ENCODE data around the gene C1orf35.

The C1orf35 gene

GRCh38 chr1:228102791-228103620 lies at the start of gene C1orf35:
C1orf35 (minus strand) TSS chr1:228103325; CDS start chr1:228103227, 98 bp downstream.
- Histone ChIP-seq H3K79me2 (ENCODE audit: control insufficient read depth, insufficient read depth, low read length, unreplicated experiment) (peaks cover 21% of the 10 kb centered on the region), H2AFZ (ENCODE audit: low read length, unreplicated experiment) (peak within 1 kb of the TSS; percentile 56), H3K4me1 (ENCODE audit: control insufficient read depth, insufficient read depth, low read length, unreplicated experiment) (peaks cover 14% of the 10 kb centered on the region), H3K4me3 (ENCODE audit: low read depth, low read length) (peak within 1 kb of the TSS; percentile 81), H3K27ac (ENCODE audit: low read depth, low read length) (peak within 1 kb of the TSS; percentile 37; the same call in 1 of the 2 replicates), H3K27me3 (ENCODE audit: insufficient read depth, low read length) (no peaks in the 10 kb centered on the region), H3K36me3 (ENCODE audit: insufficient read depth, low read length) (0 out of 2 replicates have a peak, but pooled peaks cover 4% of the 10 kb centered on the region)

GRCh38 chr1:228152918-228153258 lies 49.8 kb upstream of the C1orf35 start:
- peaks cover 12% of the 10 kb centered on the region for H3K79me2 ChIP-seq (ENCODE audit: control insufficient read depth, insufficient read depth, low read length, unreplicated experiment)
- no peak overlapping the region for H3K4me3 ChIP-seq (ENCODE audit: low read depth, low read length)
- no peak overlapping the region for H2AFZ ChIP-seq (ENCODE audit: low read length, unreplicated experiment)
- H3K27ac ChIP-seq (ENCODE audit: low read depth, low read length), result no peak overlapping the region
- H3K27me3 ChIP-seq (ENCODE audit: insufficient read depth, low read length), result no peaks in the 10 kb centered on the region
- peaks cover 33% of the 10 kb centered on the region for H3K4me1 ChIP-seq (ENCODE audit: control insufficient read depth, insufficient read depth, low read length, unreplicated experiment)
- no peaks in the 10 kb centered on the region for H3K36me3 ChIP-seq (ENCODE audit: insufficient read depth, low read length)

DNA sequence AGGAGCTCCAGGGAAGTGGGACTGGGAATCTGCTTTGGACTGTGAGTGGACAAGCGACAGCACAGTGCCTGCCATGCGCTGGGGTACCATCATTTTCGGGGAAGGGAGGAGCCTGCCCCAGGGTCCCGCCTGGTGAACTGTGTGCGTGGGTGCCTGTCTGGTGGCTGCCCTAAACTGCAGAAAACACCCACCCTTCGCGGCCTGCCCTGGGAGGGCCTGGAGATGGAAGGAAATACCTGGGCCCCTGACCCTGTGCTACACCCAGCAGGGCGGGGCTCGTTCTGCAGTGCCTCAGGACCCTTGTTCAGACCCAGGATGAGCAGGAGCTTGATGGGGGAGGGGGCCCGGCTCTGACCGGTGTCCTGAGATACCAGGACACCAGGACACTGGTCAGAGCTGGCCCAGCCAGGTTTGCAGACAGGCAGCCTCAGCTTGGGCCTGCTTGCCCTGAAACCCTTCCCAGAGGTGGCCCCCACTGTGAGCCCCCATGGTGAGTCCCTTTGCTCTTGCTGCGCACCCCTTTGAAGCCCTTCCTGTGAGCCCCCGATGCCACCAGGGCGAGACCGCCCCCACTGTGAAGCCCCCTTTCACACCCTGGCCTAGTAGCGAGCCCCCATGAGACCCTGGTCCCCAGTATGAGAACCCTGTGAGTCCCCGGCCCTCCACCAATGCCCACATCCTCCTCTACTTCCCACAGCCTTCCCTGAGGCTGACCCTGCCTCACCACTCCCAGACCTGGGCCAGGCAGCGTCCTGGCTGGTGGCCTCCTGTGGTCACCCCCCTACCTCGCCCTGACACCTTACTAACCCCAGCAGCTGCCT lies 49.2 kb upstream of the C1orf35 start:
- no peaks in the 10 kb centered on the region for H3K27me3 ChIP-seq (ENCODE audit: insufficient read depth, low read length)
- H3K4me1 ChIP-seq (ENCODE audit: control insufficient read depth, insufficient read depth, low read length, unreplicated experiment), result peaks cover 33% of the 10 kb centered on the region
- no peak overlapping the region for H2AFZ ChIP-seq (ENCODE audit: low read length, unreplicated experiment)
- no peak overlapping the region for H3K27ac ChIP-seq (ENCODE audit: low read depth, low read length)
- H3K79me2 ChIP-seq (ENCODE audit: control insufficient read depth, insufficient read depth, low read length, unreplicated experiment), result peaks cover 18% of the 10 kb centered on the region
- no peak overlapping the region for H3K4me3 ChIP-seq (ENCODE audit: low read depth, low read length)
- H3K36me3 ChIP-seq (ENCODE audit: insufficient read depth, low read length), result no peaks in the 10 kb centered on the region

DNA sequence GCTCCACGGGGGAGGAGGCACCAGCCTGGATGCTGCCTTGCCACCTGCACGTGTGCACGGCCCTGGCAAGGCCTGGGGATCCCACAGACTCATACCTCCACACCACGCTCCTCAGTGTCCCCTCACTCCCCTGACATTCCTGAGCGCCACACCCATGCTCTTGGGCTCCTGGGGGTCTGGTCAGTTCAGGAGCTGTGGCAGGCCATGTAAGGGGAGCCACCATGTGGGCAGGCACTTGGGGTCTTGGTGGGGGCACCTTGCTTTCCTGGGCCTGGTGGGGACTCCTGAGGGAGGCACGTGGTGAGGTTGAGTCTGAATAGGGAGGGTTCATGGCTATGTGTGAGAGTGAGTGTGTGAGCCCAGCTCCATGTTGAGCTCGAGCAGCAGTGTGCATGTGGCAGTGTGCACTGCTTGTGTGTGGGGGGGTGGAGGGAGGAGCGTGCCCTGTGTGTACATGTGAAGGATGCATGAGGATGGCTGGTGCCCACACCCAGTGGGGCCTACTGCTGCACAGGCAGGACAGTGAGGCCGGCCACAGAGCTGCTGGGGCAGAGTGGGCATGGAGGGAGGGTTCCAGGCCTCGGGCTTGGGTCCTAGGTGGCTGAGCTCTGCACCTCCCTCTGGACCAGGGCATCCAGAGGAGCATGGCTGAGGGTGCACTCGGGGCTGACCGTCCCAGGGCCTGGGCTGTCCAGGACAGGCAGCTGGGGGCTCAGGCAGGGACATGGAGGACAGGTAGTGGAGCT lies 48.2 kb upstream of the C1orf35 start:
- no peaks in the 10 kb centered on the region for H3K27me3 ChIP-seq (ENCODE audit: insufficient read depth, low read length)
- peak overlapping the region; percentile 29 for H3K27ac ChIP-seq (ENCODE audit: low read depth, low read length)
- H2AFZ ChIP-seq (ENCODE audit: low read length, unreplicated experiment), result no peak overlapping the region
- H3K79me2 ChIP-seq (ENCODE audit: control insufficient read depth, insufficient read depth, low read length, unreplicated experiment), result peaks cover 27% of the 10 kb centered on the region
- no peaks in the 10 kb centered on the region for H3K36me3 ChIP-seq (ENCODE audit: insufficient read depth, low read length)
- peaks cover 33% of the 10 kb centered on the region for H3K4me1 ChIP-seq (ENCODE audit: control insufficient read depth, insufficient read depth, low read length, unreplicated experiment)
- no peak overlapping the region for H3K4me3 ChIP-seq (ENCODE audit: low read depth, low read length)

DNA sequence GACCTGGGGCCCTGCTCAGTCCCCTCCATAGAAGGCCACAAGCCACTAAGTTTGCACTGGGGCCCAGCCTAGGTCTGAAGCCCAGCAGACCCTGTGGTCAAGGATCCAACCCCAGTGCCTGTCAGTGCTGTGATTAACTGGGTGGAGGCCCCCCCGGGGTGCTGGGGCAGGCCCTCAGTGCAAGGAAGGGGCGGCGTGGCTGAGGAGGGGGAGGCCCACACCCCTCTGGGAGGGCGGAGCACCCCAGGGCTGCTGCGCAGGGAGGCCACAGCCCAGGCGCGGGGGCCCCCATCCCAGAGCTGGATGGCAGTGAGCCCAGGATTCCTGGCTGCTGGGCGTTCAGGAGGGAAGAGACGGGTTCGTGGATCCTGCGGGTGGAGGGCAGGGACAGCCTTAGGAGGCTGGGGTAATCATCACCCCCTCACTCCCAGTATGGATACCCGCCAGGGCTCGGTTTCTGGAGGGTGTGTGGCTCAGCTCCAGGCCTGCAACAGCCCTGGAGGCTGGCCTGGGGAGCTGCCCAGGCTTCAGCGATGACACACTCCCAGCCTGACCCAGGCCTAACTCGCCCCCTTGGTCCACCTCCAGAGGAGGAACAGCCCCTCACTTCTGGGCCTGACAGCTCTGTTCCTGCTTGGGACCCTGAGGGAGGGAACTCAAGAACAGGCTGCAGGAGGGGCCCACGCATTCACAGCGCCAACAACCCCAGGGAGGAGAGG lies 47.5 kb upstream of the C1orf35 start:
- Histone ChIP-seq H3K36me3 (ENCODE audit: insufficient read depth, low read length) (no peaks in the 10 kb centered on the region), H3K4me3 (ENCODE audit: low read depth, low read length) (no peak overlapping the region), H3K27ac (ENCODE audit: low read depth, low read length) (peak overlapping the region; percentile 49), H3K4me1 (ENCODE audit: control insufficient read depth, insufficient read depth, low read length, unreplicated experiment) (peaks cover 33% of the 10 kb centered on the region), H2AFZ (ENCODE audit: low read length, unreplicated experiment) (no peak overlapping the region), H3K79me2 (ENCODE audit: control insufficient read depth, insufficient read depth, low read length, unreplicated experiment) (peaks cover 34% of the 10 kb centered on the region), H3K27me3 (ENCODE audit: insufficient read depth, low read length) (no peaks in the 10 kb centered on the region)

DNA sequence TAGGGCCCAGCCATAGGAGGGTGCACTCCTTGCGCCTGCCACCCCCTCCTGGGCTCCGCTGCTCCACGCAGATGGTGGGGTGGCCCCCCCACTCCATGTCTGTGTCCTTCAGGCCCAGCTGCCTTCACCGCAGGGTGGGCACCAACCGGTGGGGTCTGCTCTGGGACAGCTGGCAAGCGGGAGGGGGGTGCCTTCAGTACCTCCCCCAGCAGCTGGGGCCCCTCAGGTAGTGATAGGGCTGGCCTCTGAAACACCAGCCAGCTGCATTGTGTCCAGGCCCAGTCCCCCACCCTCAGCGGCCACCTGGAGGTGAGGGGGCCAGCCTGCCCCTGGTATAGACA lies 47.0 kb upstream of the C1orf35 start:
- no peaks in the 10 kb centered on the region for H3K27me3 ChIP-seq (ENCODE audit: insufficient read depth, low read length)
- H3K79me2 ChIP-seq (ENCODE audit: control insufficient read depth, insufficient read depth, low read length, unreplicated experiment), result peaks cover 40% of the 10 kb centered on the region
- no peak overlapping the region for H2AFZ ChIP-seq (ENCODE audit: low read length, unreplicated experiment)
- no peaks in the 10 kb centered on the region for H3K36me3 ChIP-seq (ENCODE audit: insufficient read depth, low read length)
- H3K4me3 ChIP-seq (ENCODE audit: low read depth, low read length), result 0 out of 2 replicates have a peak overlapping the region, but pooled peaks have one; percentile 15
- H3K4me1 ChIP-seq (ENCODE audit: control insufficient read depth, insufficient read depth, low read length, unreplicated experiment), result peaks cover 33% of the 10 kb centered on the region
- H3K27ac ChIP-seq (ENCODE audit: low read depth, low read length), result peak overlapping the region; percentile 49

GRCh38 chr1:228149406-228150119 lies 46.4 kb upstream of the C1orf35 start, which contains the start of gene GJC2:
GJC2 (plus strand) TSS chr1:228149930; CDS start chr1:228157759, 7,829 bp downstream.
- peaks cover 45% of the 10 kb centered on the region for H3K79me2 ChIP-seq (ENCODE audit: control insufficient read depth, insufficient read depth, low read length, unreplicated experiment)
- H3K36me3 ChIP-seq (ENCODE audit: insufficient read depth, low read length), result no peaks in the 10 kb centered on the region
- no peaks in the 10 kb centered on the region for H3K27me3 ChIP-seq (ENCODE audit: insufficient read depth, low read length)
- H3K4me1 ChIP-seq (ENCODE audit: control insufficient read depth, insufficient read depth, low read length, unreplicated experiment), result peaks cover 33% of the 10 kb centered on the region
- H3K4me3 ChIP-seq (ENCODE audit: low read depth, low read length), result 0 out of 2 replicates have a peak within 1 kb of the TSS, but pooled peaks have one; percentile 15
- H2AFZ ChIP-seq (ENCODE audit: low read length, unreplicated experiment), result no peak within 1 kb of the TSS
- peak within 1 kb of the TSS; percentile 49 for H3K27ac ChIP-seq (ENCODE audit: low read depth, low read length)

DNA sequence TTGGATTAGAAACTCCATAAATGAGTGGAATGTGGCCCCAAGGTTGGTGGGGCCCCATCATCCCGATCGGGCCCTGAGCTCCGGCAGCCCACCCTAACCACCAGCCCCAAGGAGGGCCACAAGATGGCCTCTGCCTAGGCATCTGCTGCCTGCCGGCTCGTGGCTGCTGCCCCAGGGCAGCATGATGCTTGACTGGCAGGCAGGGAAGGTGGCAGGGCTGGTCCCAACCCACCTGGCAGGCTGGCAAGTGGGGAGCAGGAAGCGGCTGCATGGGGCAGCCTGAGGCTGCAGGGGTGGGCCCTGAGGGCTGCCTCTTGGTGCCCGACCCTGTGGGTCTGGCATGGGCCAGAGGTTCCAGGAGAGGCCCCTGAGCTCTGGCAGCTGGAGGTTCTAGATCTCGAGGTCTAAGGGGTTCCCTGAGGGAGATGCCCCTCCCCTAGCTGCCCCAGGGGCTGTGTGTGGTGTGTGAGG lies 45.8 kb upstream of the C1orf35 start:
- H3K27me3 ChIP-seq (ENCODE audit: insufficient read depth, low read length), result no peaks in the 10 kb centered on the region
- peaks cover 51% of the 10 kb centered on the region for H3K79me2 ChIP-seq (ENCODE audit: control insufficient read depth, insufficient read depth, low read length, unreplicated experiment)
- H3K27ac ChIP-seq (ENCODE audit: low read depth, low read length), result peak overlapping the region; percentile 49
- H3K4me3 ChIP-seq (ENCODE audit: low read depth, low read length), result no peak overlapping the region
- peaks cover 33% of the 10 kb centered on the region for H3K4me1 ChIP-seq (ENCODE audit: control insufficient read depth, insufficient read depth, low read length, unreplicated experiment)
- H3K36me3 ChIP-seq (ENCODE audit: insufficient read depth, low read length), result no peaks in the 10 kb centered on the region
- no peak overlapping the region for H2AFZ ChIP-seq (ENCODE audit: low read length, unreplicated experiment)

DNA sequence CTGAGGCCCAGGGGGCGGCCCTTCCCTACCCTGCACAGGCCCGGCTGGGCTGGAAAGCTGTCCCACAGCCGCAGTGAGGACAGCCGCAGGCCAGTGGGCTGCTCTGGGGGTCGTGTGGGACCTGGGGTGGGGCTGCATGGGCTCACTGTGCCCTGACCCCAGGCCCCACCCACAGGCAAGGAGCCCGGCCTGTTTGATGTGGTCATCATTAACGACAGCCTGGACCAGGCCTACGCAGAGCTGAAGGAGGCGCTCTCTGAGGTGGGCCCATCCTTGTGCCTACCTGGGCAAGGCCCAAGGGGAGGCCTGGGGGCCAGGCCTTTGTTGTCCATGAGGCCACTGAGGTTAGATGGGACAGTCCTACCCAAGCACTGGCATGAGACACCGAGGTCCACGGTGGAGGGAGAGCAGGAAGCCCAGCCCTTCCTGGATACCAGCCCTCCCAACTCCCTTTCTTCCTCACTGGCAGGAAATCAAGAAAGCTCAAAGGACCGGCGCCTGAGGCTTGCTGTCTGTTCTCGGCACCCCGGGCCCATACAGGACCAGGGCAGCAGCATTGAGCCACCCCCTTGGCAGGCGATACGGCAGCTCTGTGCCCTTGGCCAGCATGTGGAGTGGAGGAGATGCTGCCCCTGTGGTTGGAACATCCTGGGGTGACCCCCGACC lies 45.2 kb upstream of the C1orf35 start:
- Histone ChIP-seq H3K36me3 (ENCODE audit: insufficient read depth, low read length) (no peaks in the 10 kb centered on the region), H3K79me2 (ENCODE audit: control insufficient read depth, insufficient read depth, low read length, unreplicated experiment) (peaks cover 57% of the 10 kb centered on the region), H2AFZ (ENCODE audit: low read length, unreplicated experiment) (no peak overlapping the region), H3K27ac (ENCODE audit: low read depth, low read length) (peak overlapping the region; percentile 49), H3K4me1 (ENCODE audit: control insufficient read depth, insufficient read depth, low read length, unreplicated experiment) (peaks cover 37% of the 10 kb centered on the region), H3K27me3 (ENCODE audit: insufficient read depth, low read length) (no peaks in the 10 kb centered on the region), H3K4me3 (ENCODE audit: low read depth, low read length) (no peak overlapping the region)

Measured in ACC112 (cell line).